HG03097 (cell line): ENCODE data around the gene RBM20.

ENCODE experiments used
- ATAC-seq: cut with Tn5 transposase; IDR thresholded peaks from one replicate; pipeline ENCODE4 v1.9.1; 2021; ENCODE audit not compliant: unreplicated experiment, low FRiP score

The RBM20 gene

DNA sequence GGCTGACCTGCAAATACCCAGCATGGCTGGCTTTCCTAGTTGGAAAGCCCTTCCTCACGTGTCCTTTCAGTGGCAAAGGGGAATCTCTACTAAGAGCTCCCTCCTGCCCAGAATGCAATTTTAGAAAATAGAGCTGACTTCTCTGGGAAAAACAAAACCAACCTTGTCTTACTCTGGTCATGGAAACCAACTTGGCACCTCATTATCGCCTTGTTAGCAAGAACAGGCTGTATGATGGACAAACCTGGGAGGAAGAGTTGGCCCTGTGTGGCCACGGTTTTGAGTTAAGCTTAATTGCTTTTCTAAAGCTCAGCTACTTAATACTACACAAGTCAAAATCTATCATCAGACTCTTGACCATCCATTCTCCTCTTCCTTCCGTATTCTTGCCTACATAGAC is 133.5 kb downstream of the RBM20 start:
- ATAC-seq, result no peak

DNA sequence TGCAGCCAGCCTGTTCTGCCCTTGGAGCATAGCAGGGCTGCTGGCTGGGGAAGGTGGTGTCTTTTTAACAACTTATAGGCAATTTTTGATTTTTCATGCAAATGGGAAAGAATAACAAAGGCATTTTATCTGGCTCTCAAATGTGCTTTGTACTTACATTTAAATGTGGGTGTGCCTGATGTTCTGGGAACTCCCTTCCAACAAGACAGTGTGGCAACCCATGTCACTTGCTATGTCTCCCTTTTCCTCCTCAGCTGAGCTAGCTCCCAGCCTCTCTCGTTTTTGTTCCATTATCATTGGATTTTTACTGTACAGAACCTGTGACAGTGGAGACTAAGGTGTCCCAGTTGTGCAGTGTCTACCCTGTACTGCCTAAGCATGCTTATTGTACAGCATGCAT is 134.1 kb downstream of the RBM20 start:
- no peak for ATAC-seq

DNA sequence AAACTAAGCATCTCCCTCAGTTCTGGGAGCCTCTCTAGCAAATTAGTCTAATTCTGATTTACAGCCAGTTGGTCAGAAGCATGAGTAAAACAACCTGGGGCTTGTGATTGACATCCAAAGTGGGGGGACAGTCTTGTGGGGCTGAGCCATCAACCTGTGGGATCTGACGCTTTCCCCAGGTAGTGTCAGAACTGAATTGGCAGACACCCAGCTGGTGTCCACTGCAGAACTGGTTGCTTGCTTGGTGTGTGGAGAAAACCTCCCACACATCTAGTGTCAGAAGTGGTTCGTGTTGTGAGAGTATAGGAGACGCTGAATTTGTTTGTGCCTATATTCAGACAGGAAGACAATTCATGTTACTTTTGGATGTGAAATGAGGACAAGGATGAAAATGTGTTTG is 135.4 kb downstream of the RBM20 start:
- ATAC-seq, result no peak

DNA sequence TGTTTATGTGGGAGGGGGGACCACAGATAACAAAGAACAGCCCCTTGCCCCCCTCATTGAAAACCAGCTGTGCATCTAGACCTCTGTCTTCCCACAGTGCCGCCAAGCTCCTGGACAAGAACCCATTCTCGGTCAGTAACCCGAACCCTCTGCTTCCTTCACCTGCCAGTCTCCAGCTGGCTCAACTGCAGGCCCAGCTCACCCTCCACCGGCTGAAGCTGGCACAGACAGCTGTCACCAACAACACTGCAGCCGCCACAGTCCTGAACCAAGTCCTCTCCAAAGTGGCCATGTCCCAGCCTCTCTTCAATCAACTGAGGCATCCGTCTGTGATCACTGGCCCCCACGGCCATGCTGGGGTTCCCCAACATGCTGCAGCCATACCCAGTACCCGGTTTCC is 136.6 kb downstream of the RBM20 start:
- no peak for ATAC-seq

DNA sequence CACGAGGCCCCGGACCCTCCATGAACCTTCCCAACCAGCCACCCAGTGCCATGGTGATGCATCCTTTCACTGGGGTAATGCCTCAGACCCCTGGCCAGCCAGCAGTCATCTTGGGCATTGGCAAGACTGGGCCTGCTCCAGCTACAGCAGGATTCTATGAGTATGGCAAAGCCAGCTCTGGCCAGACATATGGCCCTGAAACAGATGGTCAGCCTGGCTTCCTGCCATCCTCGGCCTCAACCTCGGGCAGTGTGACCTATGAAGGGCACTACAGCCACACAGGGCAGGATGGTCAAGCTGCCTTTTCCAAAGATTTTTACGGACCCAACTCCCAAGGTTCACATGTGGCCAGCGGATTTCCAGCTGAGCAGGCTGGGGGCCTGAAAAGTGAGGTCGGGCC is 137.0 kb downstream of the RBM20 start:
- no peak for ATAC-seq

DNA sequence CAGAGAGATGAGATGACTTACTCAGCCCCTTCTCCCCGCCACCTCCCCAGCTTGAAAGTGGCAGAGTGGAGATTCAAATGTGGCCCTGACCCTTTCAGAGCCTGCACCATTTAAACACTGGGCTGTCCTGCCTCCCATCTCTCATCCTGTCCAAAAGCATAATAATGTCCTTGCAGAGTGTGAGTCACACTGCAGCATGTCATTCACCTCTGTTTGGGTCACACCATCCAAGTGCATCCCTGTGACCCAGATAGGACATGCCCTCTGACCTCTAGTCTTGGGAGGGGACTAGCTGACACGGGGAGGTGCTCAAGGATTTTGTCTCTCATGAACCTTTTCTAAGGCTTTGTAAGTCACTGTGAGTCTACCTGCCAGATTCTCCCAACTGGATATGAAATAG is 138.5 kb downstream of the RBM20 start:
- no peak for ATAC-seq

DNA sequence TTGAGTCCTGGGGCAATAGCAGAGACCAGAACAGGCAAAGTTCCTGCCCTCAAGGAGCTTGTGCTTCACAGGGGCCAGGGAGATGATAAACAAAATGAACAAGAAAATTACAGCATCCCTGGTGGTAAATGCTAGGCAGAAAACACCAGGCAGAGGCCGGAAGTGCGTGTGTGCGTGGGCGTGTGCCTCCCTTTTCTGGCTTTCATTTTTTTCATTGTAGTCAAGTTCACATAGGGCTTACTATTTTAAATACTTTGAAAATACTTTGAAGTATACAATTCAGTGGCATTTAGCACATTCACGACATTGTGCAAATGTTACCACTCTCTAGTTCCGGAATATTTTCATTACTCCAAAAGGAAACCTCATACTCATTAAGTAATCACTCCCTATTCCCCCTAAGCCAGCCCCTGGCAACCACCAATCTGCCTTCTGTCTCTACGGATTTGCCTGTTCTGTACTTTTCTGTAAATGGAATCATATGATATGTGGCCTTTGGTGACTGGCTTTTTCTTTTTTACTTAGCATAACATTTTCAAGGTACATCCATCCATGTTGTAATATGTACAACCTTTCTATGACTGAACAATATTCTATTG is 139.5 kb downstream of the RBM20 start:
- no peak for ATAC-seq

DNA sequence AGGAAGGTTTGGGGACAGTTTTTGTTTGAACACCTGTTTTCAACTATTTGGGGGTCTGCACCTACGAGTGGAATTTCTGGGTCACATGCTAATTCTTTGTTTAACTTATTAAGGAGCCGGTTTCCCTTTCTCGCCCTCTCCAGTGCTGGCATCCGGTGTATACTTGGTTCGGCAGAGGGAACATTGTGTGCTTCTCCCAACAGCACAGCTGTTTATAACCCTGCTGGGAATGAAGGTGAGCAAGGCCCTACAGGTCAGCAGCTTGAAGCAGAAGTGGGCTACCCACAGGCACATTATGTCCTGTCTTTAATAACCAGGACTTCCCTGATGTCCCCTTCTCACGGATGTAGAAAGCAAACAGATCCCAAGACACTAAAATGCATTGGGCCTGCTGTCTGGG is 140.1 kb downstream of the RBM20 start:
- ATAC-seq, result no peak

DNA sequence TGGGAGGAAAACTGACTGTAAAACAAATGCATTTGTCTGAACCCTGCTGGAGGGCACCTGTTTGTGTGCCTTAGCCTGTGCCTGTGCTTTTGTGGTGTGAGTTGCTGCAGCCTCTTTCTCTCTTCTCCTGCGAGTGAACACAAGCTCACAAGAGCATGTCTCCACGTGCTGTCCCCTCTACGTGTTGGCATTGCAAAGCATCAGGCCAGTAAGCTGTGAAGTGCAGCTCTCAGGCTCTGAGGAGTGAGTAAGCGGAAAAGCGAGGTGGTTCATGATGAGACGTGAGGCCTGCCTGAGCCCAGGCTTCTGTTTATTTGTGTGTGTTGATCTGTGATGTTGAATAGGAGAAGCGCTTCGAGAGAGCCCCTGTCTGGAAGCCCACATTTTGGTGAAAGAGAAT is 142.0 kb downstream of the RBM20 start:
- no peak for ATAC-seq

DNA sequence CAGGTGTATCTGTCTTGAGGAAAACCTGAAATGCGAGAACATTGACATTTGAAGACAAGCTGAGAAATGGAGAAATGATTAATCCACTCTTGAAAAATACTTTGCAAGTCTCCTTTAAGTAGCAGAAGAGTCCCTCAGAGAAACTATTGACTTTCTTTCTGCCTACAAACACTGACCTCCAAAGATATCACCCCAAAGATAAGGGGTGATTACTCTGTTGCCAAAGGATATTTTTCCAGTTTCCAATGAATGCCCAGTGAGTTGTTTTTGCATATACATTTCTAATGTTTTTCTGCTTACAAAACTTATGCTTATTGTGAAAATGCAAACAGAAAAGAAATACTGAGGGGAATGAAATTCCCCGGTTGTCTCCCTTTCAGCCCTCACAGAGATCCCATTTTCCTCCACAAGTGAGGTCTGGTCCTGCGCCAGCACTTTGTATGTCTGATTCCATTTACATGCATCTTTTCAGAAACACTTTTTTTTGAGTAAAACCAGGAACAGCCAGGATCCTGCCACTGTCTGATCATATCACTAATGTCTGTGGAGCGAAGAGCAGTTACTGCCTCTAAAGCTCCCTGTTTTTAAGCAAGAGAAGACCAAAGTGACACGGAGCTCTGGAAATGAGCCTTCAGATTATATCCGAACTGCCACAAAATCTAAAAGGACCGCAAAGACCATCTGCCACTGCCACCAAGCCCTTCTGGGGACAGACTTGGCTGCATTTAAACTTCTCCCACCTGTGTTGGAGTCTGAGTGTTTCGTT is 144.7 kb downstream of the RBM20 start:
- ATAC-seq, result no peak

DNA sequence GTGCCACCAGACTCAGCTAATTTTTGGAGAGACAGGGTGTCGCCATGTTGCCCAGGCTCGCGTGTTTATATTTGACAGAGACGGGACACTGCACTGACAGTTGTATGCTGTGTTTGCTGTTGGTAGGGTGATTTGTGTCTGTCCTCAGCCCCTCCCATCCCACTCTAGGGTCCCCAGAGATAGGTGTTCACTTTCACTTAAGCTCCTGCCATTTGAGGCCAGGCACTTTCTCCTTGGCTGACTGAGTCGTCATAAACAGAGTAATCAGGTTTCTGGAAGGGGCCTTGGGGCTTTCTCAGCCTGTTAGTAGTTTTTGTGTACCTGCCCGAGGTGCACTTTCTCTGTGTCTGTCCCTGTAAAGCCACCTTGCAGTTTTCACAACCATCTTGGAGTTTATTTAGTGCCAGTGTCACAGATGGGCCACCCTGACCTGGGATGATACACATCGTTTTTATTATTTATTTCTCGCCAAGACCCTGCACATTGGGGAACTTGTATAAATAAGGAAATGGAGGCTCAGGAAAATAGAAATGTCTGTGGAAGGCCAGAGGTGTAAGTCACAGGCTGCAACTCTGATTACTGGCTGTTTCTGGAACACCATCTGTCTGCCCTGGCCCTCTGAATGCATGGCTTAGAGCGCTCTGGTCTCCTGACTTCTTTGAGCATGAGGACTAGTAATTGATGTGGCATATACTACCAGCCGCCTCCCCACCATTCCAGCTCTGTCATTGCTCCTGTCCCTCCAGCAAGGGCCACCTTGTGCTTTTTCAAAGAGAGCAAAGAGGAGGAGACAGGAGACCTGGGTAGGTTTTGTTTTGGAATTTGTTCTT is 145.7 kb downstream of the RBM20 start:
- no peak for ATAC-seq

DNA sequence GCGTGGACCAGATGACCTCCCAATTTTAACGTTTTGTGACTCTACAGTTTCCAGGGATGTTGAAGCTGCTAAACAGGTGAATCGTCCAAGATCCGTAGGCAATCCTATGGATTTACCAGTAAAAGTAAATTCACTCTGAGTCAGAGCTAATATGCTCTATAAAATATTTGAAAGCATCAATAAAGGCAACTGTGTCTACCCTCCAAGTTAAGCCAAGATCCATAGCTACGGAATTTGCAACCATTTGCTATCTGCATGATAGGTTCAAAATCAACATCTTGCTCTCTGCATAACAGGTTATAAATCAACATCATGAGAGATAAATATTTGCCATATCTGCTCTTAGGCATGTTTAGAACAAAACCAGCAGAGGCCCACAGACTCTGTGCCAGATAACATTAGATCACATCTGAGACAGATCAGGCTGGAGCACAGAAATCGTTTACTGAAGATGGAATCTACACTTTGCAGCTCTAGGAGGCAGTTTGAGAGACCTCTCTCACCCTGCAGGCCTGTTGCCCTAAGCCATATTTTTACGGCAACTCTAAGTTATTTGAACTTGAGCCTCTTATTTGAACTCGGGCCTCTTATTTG is 146.9 kb downstream of the RBM20 start:
- no peak for ATAC-seq

DNA sequence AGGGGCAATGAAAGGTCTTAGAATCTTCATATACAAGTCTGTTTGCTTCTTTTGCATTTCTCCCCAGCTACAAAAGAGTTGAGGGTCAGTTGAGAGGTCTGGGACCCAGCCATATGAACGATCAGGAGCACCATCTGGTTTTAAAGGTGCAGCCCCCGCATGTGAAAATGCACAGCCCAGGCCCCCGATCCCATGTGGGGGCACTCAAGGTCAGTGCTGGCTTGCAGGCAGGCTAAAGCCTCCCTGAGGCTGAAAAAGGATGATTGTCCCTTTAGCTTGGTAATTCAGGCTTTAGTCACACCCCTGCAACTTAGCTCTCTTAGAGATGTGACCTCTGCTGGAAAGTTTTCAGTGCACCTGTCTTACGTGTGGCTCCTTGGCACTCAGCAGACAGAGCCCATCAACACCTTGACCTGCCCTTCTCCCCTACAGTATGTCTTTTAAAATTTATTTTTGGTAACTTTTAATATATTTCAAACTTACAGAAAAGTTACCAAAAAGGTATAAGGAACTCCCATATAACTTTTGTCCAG is 147.5 kb downstream of the RBM20 start:
- no peak for ATAC-seq

DNA sequence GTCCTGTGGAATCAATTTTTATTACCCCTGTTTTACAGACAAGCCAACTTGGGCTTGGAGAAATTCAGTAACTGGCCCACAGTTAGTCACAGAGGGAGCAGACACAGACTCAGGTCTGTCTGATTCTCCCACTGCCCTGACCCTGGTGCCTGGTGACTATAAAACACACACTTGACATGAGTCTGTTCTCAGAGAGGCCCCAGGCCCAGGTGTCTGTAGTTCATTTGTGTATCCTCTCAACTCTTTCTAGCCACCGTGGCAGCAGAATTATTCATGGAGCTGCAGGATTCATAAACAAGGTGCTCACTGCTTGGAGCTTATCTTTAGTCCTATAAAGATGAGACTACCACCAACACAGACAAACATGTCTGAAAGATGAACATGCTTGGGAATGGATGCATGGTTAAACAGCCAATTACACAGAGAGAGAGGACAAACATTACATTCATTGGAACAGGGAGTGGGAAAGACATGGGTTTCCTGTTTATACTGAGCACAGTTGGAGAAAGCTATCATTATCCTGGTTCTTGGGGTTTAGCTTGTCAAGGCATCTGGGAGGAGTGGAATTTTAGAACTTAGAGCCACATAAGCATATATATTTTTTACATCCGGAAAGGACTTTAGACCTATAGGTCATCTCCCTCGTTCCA is 148.5 kb downstream of the RBM20 start:
- no peak for ATAC-seq

DNA sequence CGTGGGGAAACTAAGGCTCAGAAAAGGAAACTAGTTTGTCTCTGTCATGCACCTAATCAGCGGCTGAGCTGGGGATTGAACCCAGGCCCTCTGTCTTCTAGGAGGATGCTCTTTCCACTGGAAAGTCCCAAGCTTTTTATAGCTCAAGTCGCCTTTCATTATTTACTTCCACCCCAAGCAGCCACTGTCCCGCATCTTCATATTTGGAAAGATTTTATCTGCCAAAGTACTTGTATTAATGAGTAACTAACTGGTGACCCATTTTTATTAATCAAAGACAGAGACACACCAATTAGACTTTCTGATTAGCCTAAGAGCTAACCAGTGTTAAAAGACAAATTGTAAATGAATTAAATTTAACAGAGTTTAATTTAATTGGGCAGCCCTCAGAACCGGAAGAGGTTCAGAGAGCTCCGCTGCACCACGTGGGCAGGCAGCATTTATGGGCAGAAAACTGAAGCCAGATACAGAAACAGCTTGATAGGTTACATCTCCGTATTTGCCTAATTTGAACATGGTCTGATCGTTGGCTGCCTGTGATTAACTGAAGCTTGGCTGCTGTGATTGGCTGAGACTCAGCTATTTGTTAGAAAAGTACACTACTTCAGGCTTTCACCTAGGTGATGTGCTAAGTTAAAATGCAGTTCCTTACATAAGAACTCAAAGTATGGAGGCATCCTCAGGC is 149.1 kb downstream of the RBM20 start:
- ATAC-seq, result no peak

DNA sequence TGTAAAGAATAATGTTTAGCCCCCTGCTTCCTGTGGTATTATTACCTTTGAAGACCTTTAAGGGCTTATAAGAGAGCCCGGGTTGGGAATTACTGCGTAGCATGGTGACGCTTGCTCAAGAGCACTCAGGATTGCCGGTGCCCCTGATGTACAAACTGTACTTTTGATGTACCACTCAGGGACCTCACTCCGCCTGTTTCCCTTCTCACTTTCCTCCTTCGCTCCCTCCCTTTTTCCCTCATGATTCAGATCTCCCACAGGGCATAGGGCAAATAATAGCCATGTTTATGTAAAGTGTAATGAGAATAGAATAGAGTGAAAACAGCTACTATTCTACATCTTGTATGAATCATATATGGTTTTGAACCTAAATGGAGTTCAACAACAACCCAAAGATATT is 149.8 kb downstream of the RBM20 start:
- ATAC-seq, result no peak

DNA sequence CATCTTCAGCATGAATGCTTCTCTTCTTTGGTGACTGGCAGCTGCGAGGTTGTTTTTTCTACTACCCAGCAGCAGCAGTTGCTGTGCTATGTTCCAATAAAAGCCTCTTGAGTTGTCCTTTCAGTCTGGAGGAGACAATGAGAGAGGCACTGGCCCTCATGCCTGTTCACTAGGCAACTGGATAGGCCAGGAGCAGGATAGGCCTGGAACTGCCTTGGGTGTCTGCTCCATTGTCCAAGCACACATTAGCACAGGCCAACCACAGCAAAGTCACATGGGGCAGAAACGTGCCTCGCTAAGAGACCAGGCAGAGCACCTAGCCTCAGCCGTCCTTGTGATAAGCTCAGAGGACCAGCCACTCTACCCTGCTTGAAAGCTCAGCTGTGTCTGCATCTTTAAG is 150.7 kb downstream of the RBM20 start:
- no peak for ATAC-seq

DNA sequence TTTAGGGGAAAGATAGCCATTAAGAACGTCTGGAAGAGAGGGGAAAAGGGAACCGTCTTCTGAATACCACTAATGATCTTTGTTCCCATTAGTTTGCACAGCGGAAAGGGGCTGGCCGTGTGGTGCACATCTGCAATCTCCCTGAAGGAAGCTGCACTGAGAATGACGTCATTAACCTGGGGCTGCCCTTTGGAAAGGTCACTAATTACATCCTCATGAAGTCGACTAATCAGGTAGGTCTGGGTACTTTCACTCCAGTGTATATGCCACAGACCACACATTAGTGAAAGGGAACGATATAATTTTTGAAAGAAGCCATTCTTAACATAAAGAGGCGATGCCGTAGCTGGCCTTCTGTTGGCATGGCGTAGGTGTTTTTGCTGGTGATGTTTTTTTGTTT is 153.3 kb downstream of the RBM20 start:
- ATAC-seq, result no peak

DNA sequence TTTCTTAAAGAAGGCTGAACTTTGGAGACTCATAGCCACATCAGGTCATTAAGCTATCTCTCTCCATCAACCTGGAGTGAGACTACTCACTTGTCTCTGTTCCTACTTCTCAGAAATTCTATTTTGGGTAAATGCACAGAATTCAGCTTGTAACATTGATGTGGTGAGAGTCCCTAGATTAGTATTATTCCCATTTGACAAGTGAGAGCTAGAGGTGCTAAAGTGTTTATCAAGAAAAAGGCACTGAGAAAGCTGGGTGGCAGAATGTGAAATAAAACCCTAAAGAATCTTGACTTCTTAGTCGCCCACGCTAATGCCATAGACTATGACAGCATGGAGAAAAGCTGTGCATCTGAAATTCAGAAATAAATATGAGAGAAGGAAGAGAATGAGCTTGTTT is 154.2 kb downstream of the RBM20 start:
- no peak for ATAC-seq

DNA sequence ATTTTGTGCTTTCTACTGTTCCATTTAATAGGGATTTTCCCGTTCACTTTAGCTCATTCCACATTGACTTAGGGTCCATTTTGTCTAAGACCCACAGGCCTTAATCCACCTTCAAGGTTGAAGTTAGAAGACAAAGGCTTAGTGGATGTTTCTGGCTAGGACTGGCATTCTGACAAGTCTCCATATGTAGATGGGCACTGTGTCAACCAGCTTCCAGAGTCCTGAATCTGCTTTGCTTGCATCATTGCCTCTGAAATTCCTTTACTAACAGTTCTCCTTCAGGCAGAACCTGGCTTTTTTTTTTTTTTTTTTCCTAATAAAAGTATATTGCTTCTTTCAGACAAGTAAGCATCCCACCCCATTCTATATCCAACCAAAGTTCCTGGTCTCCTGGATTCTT is 158.0 kb downstream of the RBM20 start:
- ATAC-seq, result no peak
